ENCODE measurements around the gene CNST.
"Not testable (repeated sequence)": the region's sequence is repeated elsewhere in the genome, so short reads cannot be mapped to it uniquely, and the experiment has no call there.

Gene CNST

DNA sequence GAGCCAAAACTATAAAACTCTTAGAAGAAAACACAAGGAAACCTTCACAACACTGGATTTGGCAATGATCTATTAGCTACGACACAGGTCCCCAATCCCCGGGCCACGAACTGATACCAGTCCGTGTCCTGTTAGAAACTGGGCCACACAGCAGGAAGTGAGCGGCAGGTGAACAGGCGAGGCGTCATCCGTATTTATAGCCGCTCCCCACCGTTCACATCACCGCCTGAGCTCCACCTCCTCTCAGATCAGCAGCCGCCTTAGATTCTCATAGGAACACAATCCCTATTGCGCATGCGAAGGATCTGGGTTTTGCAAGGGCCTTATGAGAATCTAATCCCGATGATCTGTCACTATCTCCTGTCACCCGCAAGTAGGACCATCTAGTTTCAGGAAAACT lies 12.1 kb upstream of the CNST start:
- DNase-seq (ENCODE audit: low read depth in 2 of 3, low spot score in 2 of 3), result no peak

DNA sequence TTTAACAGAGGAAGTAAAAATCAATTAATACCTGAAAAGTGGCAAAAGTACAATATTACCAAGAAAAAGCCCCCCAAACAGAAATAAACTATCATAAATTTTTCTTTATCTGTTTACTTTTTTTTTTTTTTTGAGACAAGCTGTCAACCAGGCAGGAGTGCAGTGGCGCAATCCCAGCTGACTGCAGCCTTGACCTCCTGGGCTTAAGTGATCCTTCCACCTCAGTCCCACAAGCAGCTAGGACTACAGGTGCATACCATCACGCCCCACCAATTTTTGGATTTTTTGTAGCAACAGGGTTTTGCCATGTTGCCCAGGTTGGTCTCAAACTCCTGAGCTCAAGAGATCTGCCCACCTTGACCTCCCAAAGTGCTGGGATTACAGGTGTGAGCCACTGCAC lies 8.2 kb upstream of the CNST start:
- DNase-seq (ENCODE audit: low read depth in 2 of 3, low spot score in 2 of 3), result no peak

DNA sequence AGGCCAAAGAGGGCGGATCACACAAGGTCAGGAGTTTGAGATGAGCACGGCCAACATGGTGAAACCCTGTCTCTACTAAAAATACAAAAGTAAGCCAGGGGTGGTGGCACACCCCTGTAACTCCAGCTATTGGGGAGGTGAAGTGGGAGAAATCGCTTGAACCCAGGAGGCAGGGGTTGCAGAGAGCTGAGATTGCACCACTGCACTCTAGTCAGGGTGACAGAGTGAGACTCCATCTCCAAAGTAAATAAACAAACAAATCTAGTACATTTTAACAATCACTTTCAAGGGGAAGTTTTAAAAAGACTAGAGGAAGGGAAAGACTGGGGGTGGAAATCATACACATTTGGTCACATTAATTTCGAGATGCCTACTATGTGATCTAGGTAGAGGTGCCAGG lies 6.9 kb upstream of the CNST start:
- DNase-seq (ENCODE audit: low read depth in 2 of 3, low spot score in 2 of 3), result no peak

DNA sequence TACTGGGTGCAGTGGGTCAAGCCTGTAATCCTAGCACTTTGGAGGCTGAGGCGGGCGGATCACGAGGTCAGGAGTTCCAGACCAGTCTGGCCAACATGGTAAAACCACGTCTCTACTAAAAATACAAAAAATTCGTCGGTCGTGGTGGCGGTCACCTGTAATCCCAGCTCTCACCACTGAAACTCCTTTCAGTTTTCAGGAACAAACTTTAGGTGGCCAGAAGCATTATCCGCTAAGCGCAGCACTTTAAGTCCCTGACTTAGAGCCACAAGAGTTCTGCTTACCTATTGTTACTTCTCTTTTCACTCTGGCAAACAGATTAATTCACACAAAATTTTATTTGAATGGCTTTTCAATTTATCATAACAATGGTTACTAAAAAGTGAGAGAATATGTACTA lies 5.4 kb upstream of the CNST start:
- not testable (repeated sequence) for DNase-seq (ENCODE audit: low read depth in 2 of 3, low spot score in 2 of 3)

DNA sequence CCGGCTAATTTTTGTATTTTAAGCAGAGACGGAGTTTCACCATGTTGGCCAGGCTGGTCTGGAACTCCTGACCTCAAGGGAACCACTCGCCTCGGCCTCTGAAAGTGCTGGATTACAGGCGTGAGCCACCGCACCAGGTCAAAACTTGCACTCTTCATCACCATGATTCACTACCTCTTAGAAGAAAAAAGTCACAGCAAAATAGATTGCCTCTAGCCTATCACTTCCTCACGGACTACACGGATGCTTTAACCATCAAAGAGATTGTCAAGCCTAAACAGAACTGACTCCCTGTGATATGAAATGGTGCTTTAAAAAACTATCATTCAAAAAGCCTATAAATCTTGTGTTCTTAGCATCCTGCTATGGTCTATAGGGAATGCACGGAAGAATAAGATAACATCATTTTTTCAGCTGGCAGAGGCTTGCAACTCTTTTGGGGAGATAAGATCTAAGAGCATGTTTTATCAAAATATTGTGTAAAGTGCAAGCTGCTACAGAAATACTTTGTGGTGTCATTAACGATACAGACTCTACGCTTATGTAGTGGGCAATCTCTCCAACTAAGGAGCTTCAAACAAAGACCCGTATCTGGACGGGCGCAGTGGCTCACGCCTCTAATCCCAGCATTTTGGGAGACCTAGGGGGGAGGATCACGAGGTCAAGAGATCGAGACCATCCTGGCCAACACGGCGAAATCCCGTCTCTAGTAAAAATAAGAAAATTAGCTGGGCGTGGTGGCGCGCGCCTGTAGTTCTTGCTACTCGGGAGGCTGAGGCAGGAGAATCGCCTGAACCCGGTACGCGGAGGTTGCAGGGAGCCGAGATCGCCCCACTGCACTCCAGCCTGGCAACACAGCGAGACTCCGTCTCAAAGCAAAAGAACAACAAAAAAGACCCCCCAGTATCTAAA lies 1.2 kb upstream of the CNST start:
- DNase-seq (ENCODE audit: low read depth in 2 of 3, low spot score in 2 of 3), result no peak

DNA sequence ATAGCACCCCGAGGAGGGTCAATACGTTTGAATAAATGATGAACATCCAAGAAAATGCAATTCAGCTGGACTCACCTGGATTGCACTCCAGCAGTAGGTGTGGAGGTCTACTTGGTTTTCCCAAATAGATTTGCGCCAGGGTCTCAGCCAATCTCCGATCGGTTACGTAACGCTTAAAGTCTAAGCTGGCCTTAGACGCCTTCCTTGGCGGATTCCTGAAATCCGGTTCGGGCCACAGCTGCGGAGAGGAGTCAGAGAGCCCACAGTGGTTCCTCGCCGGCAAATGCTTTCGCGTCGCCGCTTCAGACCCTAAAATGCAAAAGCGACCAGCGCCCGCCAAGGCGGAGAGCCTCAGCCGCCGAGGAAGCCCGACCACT lies 517 bp upstream of the CNST start:
- DNase-seq (ENCODE audit: low read depth in 2 of 3, low spot score in 2 of 3), result no peak

DNA sequence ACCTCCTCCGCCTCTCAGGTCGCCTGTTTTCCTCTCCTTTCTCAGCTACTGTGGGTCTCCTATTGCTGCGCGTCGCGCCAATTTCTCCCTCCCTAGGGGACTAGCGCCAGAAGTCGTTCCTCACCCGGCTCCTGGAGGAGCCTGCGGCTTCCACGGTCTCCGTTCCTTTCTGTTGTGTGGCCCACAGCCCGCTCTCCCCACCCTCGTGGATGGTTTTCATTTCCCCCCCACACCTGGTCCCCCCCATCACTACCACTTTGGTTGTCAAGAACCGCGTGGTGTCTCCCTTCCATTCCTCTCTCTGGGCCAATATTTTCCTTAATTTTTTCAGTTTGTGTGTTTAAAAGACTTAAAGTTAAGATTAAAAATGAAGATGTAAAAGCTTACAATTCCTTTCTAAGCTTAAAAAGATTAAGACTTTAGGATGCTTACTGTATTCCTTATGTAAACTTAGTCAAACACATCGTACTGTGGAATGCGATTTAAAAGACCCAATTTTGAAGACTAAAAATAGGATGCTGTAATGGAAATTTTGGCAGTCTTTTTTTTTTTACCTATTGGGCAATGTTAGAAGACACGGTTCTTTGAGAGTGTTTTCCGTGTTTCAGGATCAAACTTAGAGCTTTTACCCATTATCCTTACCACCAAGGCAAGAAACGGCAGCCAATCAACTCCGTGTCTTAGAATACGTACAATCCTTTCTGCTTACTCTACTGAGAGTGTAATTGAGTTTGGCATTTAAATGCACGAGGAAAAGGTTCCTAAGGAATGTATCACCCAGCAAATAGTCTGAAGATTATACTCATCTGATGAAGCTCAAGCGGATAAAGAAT lies 773 bp downstream of the CNST start:
- DNase-seq (ENCODE audit: low read depth in 2 of 3, low spot score in 2 of 3), result no peak

DNA sequence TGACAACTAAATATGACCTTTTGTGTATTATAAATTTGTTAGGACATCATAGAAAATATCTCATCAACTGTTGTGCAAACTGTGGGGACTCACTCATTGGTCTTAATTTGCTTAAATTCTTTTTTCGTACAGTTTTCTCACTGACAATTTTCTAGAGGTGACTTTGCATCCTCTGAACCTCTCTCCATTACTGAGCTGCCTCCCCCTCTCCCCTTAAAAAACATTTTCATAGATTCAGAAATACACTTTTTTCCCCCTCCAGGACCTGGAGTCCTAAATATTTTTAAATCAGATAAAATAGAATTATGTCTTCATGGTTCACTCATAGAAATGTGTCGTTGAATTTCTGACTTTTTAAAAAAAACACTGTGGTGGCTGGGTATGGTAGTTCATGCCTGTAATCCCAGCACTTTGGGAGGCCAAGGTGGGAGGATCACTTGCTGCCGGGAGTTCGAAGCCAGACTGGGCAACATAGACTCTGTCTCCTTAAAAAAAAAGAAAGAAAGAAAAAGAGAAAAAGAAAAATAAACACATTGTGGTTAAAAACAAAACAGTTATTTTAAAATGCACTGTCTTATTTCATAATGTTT lies 1.5 kb downstream of the CNST start:
- DNase-seq (ENCODE audit: low read depth in 2 of 3, low spot score in 2 of 3), result no peak

DNA sequence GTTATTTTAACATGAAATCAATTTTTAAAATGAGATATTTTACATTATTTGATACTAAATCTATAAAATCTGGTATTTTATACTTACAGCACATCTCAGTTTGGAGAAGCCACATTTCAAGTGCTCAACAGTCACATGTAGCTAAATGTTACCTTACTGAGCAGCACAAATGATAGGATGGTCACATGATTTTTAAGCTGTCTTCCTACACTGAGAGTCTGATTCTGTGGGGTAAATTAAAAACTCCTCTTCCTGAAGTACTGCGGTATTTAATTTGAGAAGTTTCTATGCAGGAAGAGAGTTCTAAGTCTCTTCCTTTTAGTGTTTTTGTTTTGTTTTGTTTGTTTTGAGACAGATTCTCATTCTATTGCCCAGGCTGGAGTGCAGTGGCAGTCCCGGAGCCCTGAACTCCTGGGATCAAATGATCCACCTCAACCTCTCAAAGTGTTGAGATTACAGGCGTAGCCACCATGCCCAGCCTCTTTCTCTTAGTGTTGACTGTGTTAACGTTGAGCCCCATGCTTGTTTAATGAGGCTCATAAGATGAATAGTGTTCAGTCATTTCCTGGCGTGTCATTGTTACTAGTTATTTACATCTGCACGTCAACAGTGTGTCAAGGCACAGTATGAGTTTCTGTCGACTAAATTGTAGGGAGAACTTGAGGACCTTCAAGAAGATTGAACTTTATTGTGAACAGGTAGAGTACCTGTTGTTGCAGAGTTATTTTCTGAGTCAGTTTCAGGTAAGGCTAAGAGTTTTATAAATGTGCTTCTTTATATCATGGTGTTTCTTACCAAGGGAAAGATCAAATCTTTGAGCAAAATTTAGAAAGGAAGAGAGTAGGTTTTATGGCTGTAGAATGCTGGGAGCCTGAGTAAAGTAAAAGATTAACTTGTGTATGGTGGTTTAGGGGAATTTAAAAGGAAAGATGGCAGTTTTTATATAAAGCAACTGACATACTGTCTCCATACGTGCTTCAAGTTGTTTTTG lies 3.3 kb downstream of the CNST start:
- no peak for DNase-seq (ENCODE audit: low read depth in 2 of 3, low spot score in 2 of 3)

DNA sequence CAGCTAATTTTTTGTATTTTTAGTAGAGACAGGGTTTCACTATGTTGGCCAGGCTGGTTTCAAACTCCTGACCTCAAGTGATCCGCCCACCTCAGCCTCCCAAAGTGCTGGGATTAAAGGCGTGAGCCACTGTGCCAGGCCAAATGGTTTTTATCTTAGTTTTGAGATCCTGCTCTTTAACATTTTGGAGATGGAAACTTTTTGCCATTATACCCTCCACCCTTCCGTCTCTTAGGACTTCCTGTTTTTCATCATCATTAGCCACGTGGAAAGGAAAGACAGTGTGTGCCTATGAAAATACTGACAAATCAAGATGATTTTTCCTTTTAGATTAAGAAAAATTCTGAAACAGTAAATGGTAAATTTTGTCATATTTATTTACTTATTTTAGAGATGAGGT lies 5.1 kb downstream of the CNST start:
- DNase-seq (ENCODE audit: low read depth in 2 of 3, low spot score in 2 of 3), result not testable (repeated sequence)

DNA sequence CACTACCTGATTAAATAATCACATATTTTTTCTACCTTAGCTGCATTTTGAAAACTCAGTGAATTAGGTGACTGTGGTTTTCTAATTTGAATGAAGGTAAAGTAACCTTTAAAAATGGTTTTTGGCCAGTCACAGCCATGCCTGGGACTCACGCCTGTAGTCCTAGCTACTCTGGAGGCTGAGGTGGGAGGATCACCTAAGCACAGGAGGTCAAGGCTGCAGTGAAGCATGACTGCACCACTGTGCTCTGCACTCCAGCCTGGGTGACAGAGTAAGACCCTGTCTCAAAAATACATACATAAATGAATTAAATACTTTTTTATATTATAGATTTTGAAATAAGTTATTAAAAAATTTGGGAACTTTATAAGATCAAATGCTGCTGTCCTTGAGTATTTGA lies 5.7 kb downstream of the CNST start:
- no peak for DNase-seq (ENCODE audit: low read depth in 2 of 3, low spot score in 2 of 3)

DNA sequence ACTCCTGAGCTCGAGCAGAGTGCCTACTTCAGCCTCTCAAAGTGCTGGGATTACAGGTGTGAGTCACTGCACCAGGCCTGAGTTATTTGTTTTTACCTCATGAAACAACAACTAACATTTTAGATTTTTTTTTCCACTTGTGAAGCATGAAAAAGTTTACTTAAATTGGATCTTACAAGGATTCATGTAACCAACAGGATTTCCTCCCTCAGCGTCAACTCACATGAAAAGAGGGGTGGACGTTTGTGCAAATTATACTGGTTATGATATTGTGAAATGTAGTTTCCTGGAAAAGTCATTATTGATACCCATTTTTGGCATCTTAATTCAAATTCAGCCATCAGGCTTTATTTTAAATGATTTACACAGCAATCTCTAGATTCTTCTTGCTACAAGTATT lies 6.5 kb downstream of the CNST start:
- DNase-seq (ENCODE audit: low read depth in 2 of 3, low spot score in 2 of 3), result no peak

DNA sequence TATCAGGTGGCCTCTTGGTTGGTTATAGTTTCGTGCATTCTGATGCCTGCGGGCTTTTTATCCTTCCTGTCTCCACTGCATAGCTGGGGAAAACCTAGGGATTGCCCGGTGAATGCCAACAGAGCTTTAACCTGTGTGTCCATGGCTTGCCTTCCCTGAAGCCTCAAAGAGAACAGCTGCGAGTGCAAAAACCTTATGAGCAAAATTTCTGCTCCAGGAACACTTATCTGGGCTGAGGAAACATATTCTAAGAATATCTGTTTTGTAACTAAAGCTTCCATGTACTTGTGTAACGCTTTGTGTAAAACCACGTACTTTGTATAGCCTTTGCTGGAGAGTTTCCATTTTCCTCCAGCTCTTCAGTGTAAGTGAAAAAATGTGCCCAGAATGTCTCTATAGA lies 7.2 kb downstream of the CNST start:
- no peak for DNase-seq (ENCODE audit: low read depth in 2 of 3, low spot score in 2 of 3)

DNA sequence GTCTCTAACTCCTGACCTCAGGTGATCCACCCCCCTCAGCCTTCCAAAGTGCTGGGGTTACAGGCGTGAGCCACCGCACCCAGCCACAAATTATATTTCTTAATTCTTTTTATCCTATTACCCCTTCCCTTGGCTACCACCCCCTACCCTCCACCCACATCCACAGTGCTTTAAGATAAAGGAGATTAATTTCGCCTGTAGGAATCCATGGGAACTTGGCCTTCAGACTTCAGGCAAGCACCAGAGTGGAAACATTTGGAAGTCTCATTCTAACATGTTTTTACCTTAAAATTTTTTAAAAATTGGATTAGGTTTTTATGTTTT lies 10.4 kb downstream of the CNST start:
- no peak for DNase-seq (ENCODE audit: low read depth in 2 of 3, low spot score in 2 of 3)

DNA sequence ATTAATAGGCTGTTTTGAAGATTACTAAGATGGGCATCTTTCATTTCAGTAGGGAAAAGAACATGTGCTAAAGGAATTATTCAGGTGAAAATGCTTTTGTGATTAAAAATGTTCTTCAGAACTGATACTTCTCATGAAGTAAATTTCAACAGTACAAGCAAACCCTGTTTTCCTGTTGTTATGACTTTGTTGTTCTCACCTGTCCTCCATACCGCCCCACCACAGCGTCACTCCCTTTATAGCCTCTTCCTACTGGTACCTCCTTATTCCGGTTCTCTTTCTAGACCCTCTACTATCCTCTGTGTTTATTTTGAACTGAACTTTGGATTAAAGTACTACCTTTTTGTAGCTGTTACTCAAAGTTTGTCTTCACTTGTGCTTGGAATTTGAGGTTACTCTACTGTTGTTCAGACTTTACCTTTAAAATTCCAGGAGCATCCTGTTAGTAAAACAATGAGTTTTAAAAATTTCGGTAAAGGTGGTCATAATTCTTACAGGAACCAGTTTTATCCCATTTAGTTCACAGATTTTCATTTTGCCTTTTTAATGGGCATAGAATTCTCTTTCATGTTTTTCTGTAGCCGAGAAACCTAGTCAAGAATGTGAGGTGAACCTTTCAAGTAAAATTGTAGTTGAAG lies 10.9 kb downstream of the CNST start:
- DNase-seq (ENCODE audit: low read depth in 2 of 3, low spot score in 2 of 3), result no peak

DNA sequence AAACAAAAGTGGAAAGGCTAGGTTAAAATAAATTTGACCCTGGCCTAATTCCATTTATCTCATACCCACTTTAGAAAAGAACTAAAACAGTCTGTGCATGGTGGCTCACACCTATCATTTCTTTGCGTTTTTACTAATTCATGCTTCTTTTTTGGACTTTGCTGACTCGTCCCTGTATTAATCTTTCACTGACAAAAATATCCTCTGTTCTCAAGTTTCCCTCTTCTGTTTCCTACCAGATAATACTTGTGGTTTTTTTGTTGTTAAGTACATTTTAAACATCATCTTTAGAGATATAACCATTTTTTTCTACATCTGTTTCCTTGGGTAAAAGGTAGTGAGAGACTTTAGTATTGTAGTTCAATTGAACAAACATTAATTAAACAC lies 11.5 kb downstream of the CNST start:
- no peak for DNase-seq (ENCODE audit: low read depth in 2 of 3, low spot score in 2 of 3)

DNA sequence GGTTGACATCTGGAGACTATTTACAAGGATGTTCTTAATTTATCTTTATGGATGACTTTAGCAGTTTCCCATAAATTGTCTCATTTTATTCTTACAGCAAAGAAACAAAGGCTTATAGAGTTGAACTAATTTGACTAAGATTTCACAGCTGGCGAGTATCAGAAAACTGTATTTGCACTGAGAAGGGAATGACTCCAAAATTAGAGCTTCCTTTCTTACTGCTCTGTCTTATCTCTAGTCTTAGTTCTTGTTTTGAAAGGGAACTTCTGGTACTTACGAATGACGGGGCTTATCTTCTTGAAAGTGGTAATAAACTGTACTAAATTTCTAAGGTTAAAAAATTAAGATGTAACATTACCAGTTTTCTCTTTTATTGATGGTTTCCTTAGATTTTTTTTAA lies 13.6 kb downstream of the CNST start:
- DNase-seq (ENCODE audit: low read depth in 2 of 3, low spot score in 2 of 3), result no peak

DNA sequence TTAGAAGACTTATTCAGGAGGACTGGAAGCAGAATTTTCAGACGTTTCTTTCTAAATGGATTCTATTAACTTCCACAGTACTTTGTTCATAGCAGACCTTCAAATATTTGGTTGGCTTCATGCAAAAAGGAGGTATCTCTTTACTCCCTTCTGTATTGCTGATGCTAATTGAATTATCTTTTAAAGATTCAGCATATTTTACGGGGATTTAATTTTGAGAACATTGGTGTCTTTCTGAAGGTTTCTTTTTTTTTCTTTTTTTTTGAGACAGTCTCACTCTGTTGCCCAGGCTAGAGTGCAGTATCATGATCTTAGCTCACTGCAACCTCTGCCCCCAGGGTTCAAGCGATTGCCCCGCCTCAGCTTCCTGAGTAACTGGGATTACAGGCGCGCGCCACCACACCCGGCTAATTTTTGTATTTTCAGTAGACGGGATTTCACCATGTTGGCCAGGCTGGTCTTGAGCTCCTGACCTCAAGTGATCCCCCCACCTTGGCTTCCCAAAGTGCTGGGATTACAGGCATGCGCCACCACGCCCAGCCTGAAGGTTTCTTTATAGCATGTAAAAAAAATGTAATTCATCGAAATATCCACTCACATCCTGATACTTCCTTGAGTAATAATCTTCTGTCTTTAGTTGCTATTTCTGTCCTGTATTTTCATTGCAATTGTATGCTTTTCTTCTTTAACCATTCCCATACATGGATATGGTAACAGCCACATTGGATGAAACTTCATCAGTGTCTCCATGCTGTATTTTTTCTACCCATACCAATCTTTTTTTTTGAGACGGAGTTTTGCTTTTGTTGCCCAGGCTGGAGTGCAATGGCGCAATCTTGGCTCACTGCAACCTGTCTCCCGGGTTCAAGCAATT lies 14.5 kb downstream of the CNST start:
- no peak for DNase-seq (ENCODE audit: low read depth in 2 of 3, low spot score in 2 of 3)

DNA sequence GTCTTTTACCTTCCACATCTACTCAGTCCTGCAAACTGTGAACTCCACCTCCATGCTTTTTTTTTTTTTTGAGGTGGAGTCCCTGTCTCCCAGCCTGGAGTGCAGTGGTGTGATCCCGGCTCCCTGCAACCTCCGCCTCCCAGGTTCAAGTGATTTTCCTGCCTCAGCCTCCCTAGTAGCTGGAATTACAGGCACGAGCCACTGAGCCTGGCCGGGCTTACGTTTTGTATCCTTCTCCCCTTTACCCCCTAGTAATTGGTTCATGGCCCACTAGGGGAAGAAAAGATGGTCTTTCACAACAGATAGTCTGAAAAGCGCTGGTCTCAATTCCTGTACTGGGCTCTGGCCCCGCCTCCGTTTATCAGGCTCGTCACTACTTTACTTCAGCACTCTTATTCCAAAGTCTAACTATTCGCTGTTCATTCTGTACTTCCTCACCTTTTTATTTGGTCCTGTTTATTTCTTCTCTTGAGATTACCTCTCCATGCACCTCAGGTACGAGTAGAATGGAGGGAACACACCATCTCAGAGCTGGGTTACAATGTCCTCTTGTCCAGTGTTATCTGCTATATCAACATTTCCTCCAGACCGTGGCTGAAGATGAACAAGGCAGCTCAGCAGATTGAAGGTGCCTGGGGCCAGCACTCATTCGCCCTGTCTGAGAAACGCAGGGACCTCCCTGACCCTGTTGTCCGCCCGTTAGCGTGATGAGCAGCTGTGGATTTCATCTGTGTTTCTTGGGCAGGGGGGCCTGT lies 16.2 kb downstream of the CNST start:
- no peak for DNase-seq (ENCODE audit: low read depth in 2 of 3, low spot score in 2 of 3)

Measured in activated CD8-positive, alpha-beta memory T cell treated with anti-CD3 and anti-CD28 coated beads for 48 hours (primary cell).